Left cardiac atrium (tissue), 4 donors: ENCODE results near the gene CAMK2D. TPM values are rescaled to one million over a fixed set of nuclear protein-coding genes. Genes with fewer than 3 reads are reported as not detected.

ENCODE experiments used
- ATAC-seq, 2 donors: fragments of 200-7000 bp; cut with Tn5 transposase; one replicate each; pipeline ENCODE4 v1.9.1; 2020; ENCODE audit warnings: mild to moderate bottlenecking in 2 of 2, moderate library complexity in 2 of 2
- DNase-seq: peaks from one replicate; pipeline ENCODE4 v3.0.0-alpha.2; 2020
- intact Hi-C, 2 donors: fragments of 100-400 bp; cut with DNase I; formaldehyde crosslinking; loops; one replicate each; pipeline versions ENCODE4 v1.14.1 to v1.15.1; 2022 to 2023
- total RNA-seq, 2 donors: library from RNA; stranded (reverse); fragmentation: NEBNext Ultra II Directional; extraction: Animal tissue kit (Norgen Biotek cat#: 25700); gene quantifications; one replicate each; pipeline ENCODE4 v1.2.1, GENCODE V29; 2021
- donor health status: DM: no; HTN: yes; CAD: no.
- donor health status: DM: no; HTN: yes; CAD: no; lungs with severe emphysema.
- donor health status: DM: yes; HTN: yes; CAD: no.
- donor health status: Dilated cardiomyopathy.

Gene CAMK2D
- total RNA-seq, 2 donors from 2014 or later, result 133 to 136 TPM

GRCh38 chr4:113482325-113482724 lies 279.2 kb downstream of the CAMK2D start:
- intact Hi-C loops, result no loop called here
- no peak for DNase-seq
- no peak for ATAC-seq

- intact Hi-C loops, result no loop called here
- ATAC-seq (peak in 1 of 2 donors; percentile 38), DNase-seq (no peak)
These were observed 279.7 kb downstream of the CAMK2D start for GRCh38 chr4:113481820-113482219.

GRCh38 chr4:113480109-113480508 lies 281.4 kb downstream of the CAMK2D start:
- DNase-seq (no peak), ATAC-seq (no peak)
- intact Hi-C loops, result no loop called here

- DNase-seq, result no peak
- intact Hi-C loops, result no loop called here
- no peak for ATAC-seq
These were observed 283.5 kb downstream of the CAMK2D start for GRCh38 chr4:113478032-113478431.

GRCh38 chr4:113476800-113477199 lies 284.7 kb downstream of the CAMK2D start:
- no peak for DNase-seq
- no peak for ATAC-seq
- intact Hi-C loops, result no loop called here

- DNase-seq (no peak), ATAC-seq (peak in 1 of 2 donors; percentile 75)
- intact Hi-C loops, result no loop called here
These were observed 287.5 kb downstream of the CAMK2D start for GRCh38 chr4:113474017-113474416.

- intact Hi-C loops, result no loop called here
- no peak for ATAC-seq
- DNase-seq, result no peak
These were observed 288.7 kb downstream of the CAMK2D start for GRCh38 chr4:113472864-113473263.

- ATAC-seq, result no peak
- intact Hi-C loops, result no loop called here
- DNase-seq, result no peak
These were observed 290.2 kb downstream of the CAMK2D start for GRCh38 chr4:113471146-113471860.

- DNase-seq, result no peak
- ATAC-seq, result no peak
- intact Hi-C loops, result loop anchor here in 1 of 2 donors (5.0 kb wide), 1 partner anchor 292 kb away; the partner anchor contains the start of gene CAMK2D
These were observed 291.6 kb downstream of the CAMK2D start for GRCh38 chr4:113469926-113470325.

- no peak for DNase-seq
- intact Hi-C loops, result loop anchor here in 1 of 2 donors (5.0 kb wide), 1 partner anchor 293 kb away; the partner anchor contains the start of gene CAMK2D
- peak in 1 of 2 donors; percentile 4 for ATAC-seq
These were observed 292.5 kb downstream of the CAMK2D start for GRCh38 chr4:113469023-113469390.

- intact Hi-C loops, result loop anchor here in 1 of 2 donors (5.0 kb wide), 1 partner anchor 294 kb away; the partner anchor contains the start of gene CAMK2D
These were observed 293.1 kb downstream of the CAMK2D start for GRCh38 chr4:113468165-113469022.

GRCh38 chr4:113467581-113467980 lies 294.0 kb downstream of the CAMK2D start:
- no peak for DNase-seq
- peak; percentile 41 to 65 for ATAC-seq
- intact Hi-C loops, result loop anchor here in 1 of 2 donors (5.0 kb wide), 1 partner anchor 295 kb away; the partner anchor contains the start of gene CAMK2D

More at GRCh38 chr4:113468165-113469022, 293.1 kb downstream of the CAMK2D start:
- ATAC-seq (peak; percentile 93 to 97), DNase-seq (peak; percentile 85)

GRCh38 chr4:113462286-113462685 lies 299.3 kb downstream of the CAMK2D start:
- DNase-seq (no peak), ATAC-seq (no peak)
- intact Hi-C loops, result no loop called here

- intact Hi-C loops, result no loop called here
- ATAC-seq, result no peak
- DNase-seq, result no peak
These were observed 300.3 kb downstream of the CAMK2D start for GRCh38 chr4:113461281-113461680.

- intact Hi-C loops, result no loop called here
- ATAC-seq (no peak), DNase-seq (no peak)
These were observed 303.7 kb downstream of the CAMK2D start for GRCh38 chr4:113457886-113458285.

GRCh38 chr4:113457121-113457520 lies 304.4 kb downstream of the CAMK2D start:
- intact Hi-C loops, result no loop called here
- no peak for DNase-seq
- no peak for ATAC-seq

- DNase-seq, result no peak
- ATAC-seq, result no peak
- intact Hi-C loops, result no loop called here
These were observed 306.5 kb downstream of the CAMK2D start for GRCh38 chr4:113455061-113455460.

- no peak for DNase-seq
- no peak for ATAC-seq
- intact Hi-C loops, result no loop called here
These were observed 308.5 kb downstream of the CAMK2D start for GRCh38 chr4:113452868-113453620.

- ATAC-seq (no peak), DNase-seq (no peak)
- intact Hi-C loops, result no loop called here
These were observed 309.4 kb downstream of the CAMK2D start for GRCh38 chr4:113452152-113452551.
